Spinal cord (tissue), 10 donors: Measurements from ENCODE around the gene IKBKG. TPM values are rescaled to one million over a fixed set of nuclear protein-coding genes. Genes with fewer than 3 reads are reported as not detected.
"Not testable (repeated sequence)": the region's sequence is repeated elsewhere in the genome, so short reads cannot be mapped to it uniquely, and the experiment has no call there.

ENCODE experiments used
- DNase-seq, 6 donors: peaks; one replicate each; pipeline versions ENCODE4 v3.0.0 to v3.0.0-alpha.2; 2013 to 2015; ENCODE audit warnings: low spot score in 6 of 6, low read depth in 4 of 6
- H3K27ac ChIP-seq: one replicate; pipeline ENCODE4 v1.5.1; 2013; ENCODE audit warnings: low read depth, low read length, control low read depth
- H3K27me3 ChIP-seq: one replicate; pipeline ENCODE4 v1.6.1; 2013; ENCODE audit warnings: low read length; ENCODE audit not compliant: control insufficient read depth, insufficient read depth
- H3K36me3 ChIP-seq: one replicate; pipeline ENCODE4 v1.6.1; 2013; ENCODE audit warnings: low read length; ENCODE audit not compliant: control insufficient read depth, insufficient read depth
- H3K4me1 ChIP-seq: one replicate; pipeline ENCODE4 v1.6.1; 2013; ENCODE audit warnings: low read length; ENCODE audit not compliant: control insufficient read depth, insufficient read depth
- H3K4me3 ChIP-seq: one replicate; pipeline ENCODE4 v1.5.1; 2013; ENCODE audit warnings: low read depth, low read length, control low read depth
- H3K9me3 ChIP-seq: one replicate; pipeline ENCODE4 v1.6.1; 2013; ENCODE audit warnings: low read length; ENCODE audit not compliant: control insufficient read depth, insufficient read depth
- WGBS: methylation state at CpG from one replicate; pipeline ENCODE4 v1.1.5; 2013; ENCODE audit warnings: missing lambda C conversion rate; ENCODE audit not compliant: insufficient coverage; 5-methylcytosine and 5-hydroxymethylcytosine counted together
- polyA plus RNA-seq, 2 donors: library from polyadenylated mRNA; unstranded; fragments of 120-200 nt; gene quantifications; one replicate each; pipeline ENCODE4 v1.2.1, GENCODE V29; 2013; ENCODE audit not compliant: insufficient read length in 2 of 2
- total RNA-seq, 2 donors: library from RNA; depleted of rRNA in 1 of 2; stranded (reverse); fragments of 120-200 nt in 1 of 2; fragments of >200 nt in 1 of 2; gene quantifications; one replicate each; pipeline versions ENCODE4 v1.2.3 to v1.2.4, GENCODE V29; 2013 to 2014
- donor health status: healthy.

Gene IKBKG
- total and polyA plus RNA-seq, 4 donors, result 7.7 to 23.9 (median 20.2) TPM

GRCh38 chrX:154602226-154602625 is 54.8 kb downstream of the IKBKG start:
- H3K4me3 ChIP-seq, result no peak overlapping the region
- no peaks in the 10 kb centered on the region for H3K9me3 ChIP-seq
- H3K27ac ChIP-seq, result no peak overlapping the region
- no peaks in the 10 kb centered on the region for H3K36me3 ChIP-seq
- DNase-seq, result no peak
- H3K27me3 ChIP-seq, result no peaks in the 10 kb centered on the region
- WGBS, result 68% methylated on average over 11 of the region's 13 CpGs
- no peaks in the 10 kb centered on the region for H3K4me1 ChIP-seq

GRCh38 chrX:154602766-154603437 is 55.5 kb downstream of the IKBKG start:
- Histone ChIP-seq H3K9me3 (no peaks in the 10 kb centered on the region), H3K4me1 (no peaks in the 10 kb centered on the region), H3K27ac (no peak overlapping the region), H3K27me3 (no peaks in the 10 kb centered on the region), H3K36me3 (no peaks in the 10 kb centered on the region), H3K4me3 (no peak overlapping the region)
- 87% methylated on average over 18 of the region's 18 CpGs for whole genome bisulfite sequencing
- no peak for DNase-seq

GRCh38 chrX:154603438-154604430 is 56.3 kb downstream of the IKBKG start:
- Histone ChIP-seq H3K4me3 (no peak overlapping the region), H3K36me3 (no peaks in the 10 kb centered on the region), H3K27ac (no peak overlapping the region), H3K27me3 (no peaks in the 10 kb centered on the region), H3K9me3 (no peaks in the 10 kb centered on the region), H3K4me1 (no peaks in the 10 kb centered on the region)
- DNase-seq, result no peak
- 77% methylated on average over 13 of the region's 13 CpGs for WGBS

GRCh38 chrX:154605566-154605965 is 58.1 kb downstream of the IKBKG start:
- DNase-seq, result no peak
- Histone ChIP-seq H3K27me3 (no peaks in the 10 kb centered on the region), H3K4me3 (no peak overlapping the region), H3K4me1 (no peaks in the 10 kb centered on the region), H3K36me3 (no peaks in the 10 kb centered on the region), H3K9me3 (no peaks in the 10 kb centered on the region), H3K27ac (no peak overlapping the region)
- WGBS, result 86% methylated on average over 6 of the region's 6 CpGs

- peak in 1 of 6 donors; percentile 2 for DNase-seq
- H3K4me1 ChIP-seq, result no peaks in the 10 kb centered on the region
- H3K9me3 ChIP-seq, result no peaks in the 10 kb centered on the region
- 76% methylated on average over 4 of the region's 6 CpGs for WGBS
- H3K4me3 ChIP-seq, result no peak overlapping the region
- H3K36me3 ChIP-seq, result no peaks in the 10 kb centered on the region
- no peak overlapping the region for H3K27ac ChIP-seq
- H3K27me3 ChIP-seq, result no peaks in the 10 kb centered on the region
Measured at GRCh38 chrX:154607370-154607769, 60.0 kb downstream of the IKBKG start.

- not testable (repeated sequence) for H3K27ac ChIP-seq, DNase-seq, H3K4me1 ChIP-seq, H3K36me3 ChIP-seq, H3K27me3 ChIP-seq, H3K9me3 ChIP-seq, H3K4me3 ChIP-seq
- WGBS, result 100% methylated on average over 3 of the region's 11 CpGs
Measured at GRCh38 chrX:154607976-154608375, 60.6 kb downstream of the IKBKG start.

- not testable (repeated sequence) for DNase-seq, H3K27ac ChIP-seq
Measured at GRCh38 chrX:154608823-154609222, 61.4 kb downstream of the IKBKG start.

GRCh38 chrX:154611146-154611545 is 63.7 kb downstream of the IKBKG start:
- WGBS, result 69% methylated on average over 3 of the region's 12 CpGs
- not testable (repeated sequence) for H3K36me3 ChIP-seq, H3K27ac ChIP-seq, H3K27me3 ChIP-seq, H3K4me1 ChIP-seq, DNase-seq, H3K9me3 ChIP-seq, H3K4me3 ChIP-seq

More at GRCh38 chrX:154608823-154609222, 61.4 kb downstream of the IKBKG start:
- not testable (repeated sequence) for H3K4me3 ChIP-seq, H3K27me3 ChIP-seq, H3K4me1 ChIP-seq, H3K9me3 ChIP-seq, H3K36me3 ChIP-seq
- WGBS, result 68% methylated on average over 9 of the region's 12 CpGs

- not testable (repeated sequence) for H3K36me3 ChIP-seq, H3K27me3 ChIP-seq, H3K27ac ChIP-seq, H3K9me3 ChIP-seq, DNase-seq, H3K4me1 ChIP-seq, H3K4me3 ChIP-seq
- WGBS, result no CpG with 5 or more reads among the region's 12 CpGs
Measured at GRCh38 chrX:154613586-154613985, 66.2 kb downstream of the IKBKG start.
